Upper lobe of right lung (tissue), 1 donor: ENCODE results near the gene THEMIS2. TPM values are rescaled to one million over a fixed set of nuclear protein-coding genes. Genes with fewer than 3 reads are reported as not detected.

ENCODE experiments used
- ATAC-seq: fragments of 200-7000 bp; cut with Tn5 transposase; one replicate; pipeline ENCODE4 v1.9.1; 2020; ENCODE audit warnings: mild to moderate bottlenecking, moderate library complexity
- DNase-seq: peaks from one replicate; pipeline ENCODE4 v3.0.0-alpha.2; 2020
- H3K27ac ChIP-seq: fragments of 200-600 bp; one replicate; pipeline ENCODE4 v1.8.0; 2022
- H3K27me3 ChIP-seq: fragments of 200-600 bp; one replicate; pipeline ENCODE4 v1.8.0; 2022; ENCODE audit warnings: mild to moderate bottlenecking
- H3K36me3 ChIP-seq: fragments of 200-600 bp; one replicate; pipeline ENCODE4 v1.8.0; 2022
- H3K4me1 ChIP-seq: fragments of 200-600 bp; one replicate; pipeline ENCODE4 v1.8.0; 2022
- H3K4me3 ChIP-seq: fragments of 200-600 bp; one replicate; pipeline ENCODE4 v1.8.0; 2022; ENCODE audit warnings: mild to moderate bottlenecking
- H3K9me3 ChIP-seq: fragments of 200-600 bp; one replicate; pipeline ENCODE4 v1.8.0; 2022
- CTCF ChIP-seq: fragments of 200-600 bp; IDR thresholded peaks from one replicate; pipeline ENCODE4 v1.8.0; 2022; ENCODE audit warnings: antibody characterized with exemption
- intact Hi-C: fragments of 100-400 bp; cut with DNase I; formaldehyde crosslinking; loops from one replicate; pipeline ENCODE4 v1.11.0; 2022
- total RNA-seq: library from RNA; stranded (reverse); fragmentation: NEBNext Ultra II Directional; extraction: Animal tissue kit (Norgen Biotek cat#: 25700); gene quantifications from one replicate; pipeline ENCODE4 v1.2.1, GENCODE V29; 2021
- donor health status: DM: no; HTN: yes; CAD: no; lungs with severe emphysema.

The THEMIS2 gene
- total RNA-seq, 1 donor from 2014 or later = 89.6 TPM

GRCh38 chr1:27878787-27879335, 6.5 kb downstream of the THEMIS2 start:
- Histone ChIP-seq H3K36me3 (peaks cover 18% of the 10 kb centered on the region), H3K27me3 (no peaks in the 10 kb centered on the region), H3K4me3 (no peak overlapping the region), H3K27ac (no peak overlapping the region), H3K9me3 (no peaks in the 10 kb centered on the region), H3K4me1 (peaks cover 3% of the 10 kb centered on the region)
- intact Hi-C loops = no loop called here
- ATAC-seq (no peak), DNase-seq (peak; percentile 55)
- TF ChIP-seq CTCF = no peak

GRCh38 chr1:27879374-27880082, 7.2 kb downstream of the THEMIS2 start:
- peaks cover 18% of the 10 kb centered on the region for H3K36me3 ChIP-seq
- peak; percentile 61 for DNase-seq
- peaks cover 4% of the 10 kb centered on the region for H3K4me1 ChIP-seq
- no peak for ATAC-seq
- intact Hi-C loops = no loop called here
- TF ChIP-seq CTCF = no peak
- no peak overlapping the region for H3K27ac ChIP-seq
- no peaks in the 10 kb centered on the region for H3K27me3 ChIP-seq
- H3K9me3 ChIP-seq = no peaks in the 10 kb centered on the region
- no peak overlapping the region for H3K4me3 ChIP-seq

GRCh38 chr1:27882543-27882903, 10.2 kb downstream of the THEMIS2 start:
- Histone ChIP-seq H3K27ac (no peak overlapping the region), H3K36me3 (peaks cover 20% of the 10 kb centered on the region), H3K9me3 (no peaks in the 10 kb centered on the region), H3K4me1 (peaks cover 22% of the 10 kb centered on the region), H3K4me3 (no peak overlapping the region), H3K27me3 (no peaks in the 10 kb centered on the region)
- intact Hi-C loops = no loop called here
- no peak for ATAC-seq
- DNase-seq = peak; percentile 46
- TF ChIP-seq CTCF = no peak

GRCh38 chr1:27883536-27883935, 11.2 kb downstream of the THEMIS2 start:
- TF ChIP-seq CTCF = no peak
- H3K27ac ChIP-seq = no peak overlapping the region
- H3K27me3 ChIP-seq = no peaks in the 10 kb centered on the region
- ATAC-seq (no peak), DNase-seq (peak; percentile 62)
- intact Hi-C loops = no loop called here
- H3K9me3 ChIP-seq = no peaks in the 10 kb centered on the region
- H3K4me1 ChIP-seq = peaks cover 25% of the 10 kb centered on the region
- H3K36me3 ChIP-seq = peaks cover 22% of the 10 kb centered on the region
- no peak overlapping the region for H3K4me3 ChIP-seq

- peak; percentile 12 for ATAC-seq
- Histone ChIP-seq H3K36me3 (peaks cover 25% of the 10 kb centered on the region), H3K27me3 (no peaks in the 10 kb centered on the region), H3K27ac (peak overlapping the region; percentile 55), H3K4me1 (peaks cover 31% of the 10 kb centered on the region), H3K9me3 (no peaks in the 10 kb centered on the region), H3K4me3 (no peak overlapping the region)
- DNase-seq = peak; percentile 52
- intact Hi-C loops = no loop called here
- no peak for TF ChIP-seq CTCF
These were observed 11.9 kb downstream of the THEMIS2 start for GRCh38 chr1:27884006-27884954.
